DOHH2 (cell line): ENCODE results near the gene CACNA1B.
"Not testable (repeated sequence)": the region's sequence is repeated elsewhere in the genome, so short reads cannot be mapped to it uniquely, and the experiment has no call there.

Experiments
- H3F3A ChIP-seq: fragments of 200-600 bp; sonication (generic), shearing (Covaris generic); 2 replicates; pipeline ENCODE4 v1.6.0; 2016; ENCODE audit warnings: antibody characterized with exemption, mild to moderate bottlenecking; ENCODE audit not compliant: control insufficient read depth, insufficient read depth
- H3K27ac ChIP-seq: fragments of 200-600 bp; sonication (generic); 2 replicates; pipeline ENCODE4 v1.5.1; 2014; ENCODE audit warnings: low read depth, mild to moderate bottlenecking, low read length, moderate library complexity
- H3K27me3 ChIP-seq: fragments of 200-600 bp; sonication (generic); 2 replicates; pipeline ENCODE4 v1.6.1; 2014; ENCODE audit warnings: mild to moderate bottlenecking, low read length, mixed read lengths; ENCODE audit not compliant: control insufficient read depth
- H3K36me3 ChIP-seq: fragments of 200-600 bp; sonication (generic); 2 replicates; pipeline ENCODE4 v1.6.1; 2014; ENCODE audit warnings: mild to moderate bottlenecking, low read length, moderate library complexity, mixed read lengths; ENCODE audit not compliant: control insufficient read depth
- H3K4me1 ChIP-seq: fragments of 200-600 bp; sonication (generic); 2 replicates; pipeline ENCODE4 v1.6.1; 2014; ENCODE audit warnings: mild to moderate bottlenecking, low read length, mixed read lengths; ENCODE audit not compliant: control insufficient read depth
- H3K4me2 ChIP-seq: fragments of 200-600 bp; sonication (generic); 2 replicates; pipeline ENCODE4 v1.6.0; 2014; ENCODE audit warnings: mild to moderate bottlenecking, low read length, moderate library complexity
- H3K4me3 ChIP-seq: fragments of 200-600 bp; sonication (generic); 2 replicates; pipeline ENCODE4 v1.5.1; 2014; ENCODE audit warnings: mild to moderate bottlenecking, low read length, mixed read lengths
- H3K79me2 ChIP-seq: fragments of 200-600 bp; sonication (generic); 2 replicates; pipeline ENCODE4 v1.6.1; 2014; ENCODE audit warnings: mild to moderate bottlenecking, low read length, mixed read lengths; ENCODE audit not compliant: control insufficient read depth
- H3K9me2 ChIP-seq: fragments of 200-600 bp; sonication (generic); replicated peaks from 2 replicates; pipeline ENCODE4 v1.6.1; 2014; ENCODE audit warnings: mild to moderate bottlenecking, low read length, mixed read lengths; ENCODE audit not compliant: control insufficient read depth
- H3K9me3 ChIP-seq: fragments of 200-600 bp; sonication (generic); 2 replicates; pipeline ENCODE4 v1.6.1; 2014; ENCODE audit warnings: antibody characterized with exemption, low read length, mixed read lengths; ENCODE audit not compliant: control insufficient read depth, insufficient read depth
- H4K20me1 ChIP-seq: fragments of 200-600 bp; sonication (generic); 2 replicates; pipeline ENCODE4 v1.6.0; 2014; ENCODE audit warnings: low read depth, mild to moderate bottlenecking, antibody characterized with exemption, low read length, moderate library complexity; ENCODE audit not compliant: control insufficient read depth, insufficient read depth
- EZH2phosphoT487 ChIP-seq: fragments of 200-600 bp; sonication (generic); IDR thresholded peaks from 2 replicates; pipeline ENCODE4 v1.6.1; 2017; ENCODE audit warnings: borderline replicate concordance, mild to moderate bottlenecking, antibody characterized with exemption, low read length, moderate library complexity, mixed read lengths
- TF ChIP-seq, protein P1 (sequence below): fragments of 200-600 bp; sonication (generic); IDR thresholded peaks from one replicate; pipeline ENCODE4 v1.5.1; 2014; ENCODE audit warnings: antibody characterized with exemption, mild to moderate bottlenecking, low read depth, low read length; ENCODE audit not compliant: poor library complexity, severe bottlenecking

CACNA1B gene

DNA sequence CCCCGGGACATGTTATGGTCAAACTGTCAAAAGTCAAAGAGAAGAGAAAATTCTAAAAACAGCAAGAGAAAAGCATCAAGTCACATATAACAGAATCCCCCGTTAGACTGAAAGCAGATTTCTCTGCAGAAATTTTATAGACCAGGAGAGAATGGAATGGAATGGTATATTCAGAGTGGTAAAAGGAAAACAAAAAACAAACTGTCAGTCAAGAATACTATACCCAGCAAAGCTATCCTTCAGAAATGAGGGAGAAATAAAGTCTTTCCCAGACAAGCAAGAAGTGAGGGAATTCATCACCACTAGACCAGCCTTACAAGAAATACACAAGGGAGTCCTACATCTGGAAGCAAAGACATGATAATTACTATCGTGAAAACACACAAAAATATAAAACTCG, 208.0 kb downstream of the CACNA1B start:
- peaks cover 12% of the 10 kb centered on the region for H3K9me3 ChIP-seq

DNA sequence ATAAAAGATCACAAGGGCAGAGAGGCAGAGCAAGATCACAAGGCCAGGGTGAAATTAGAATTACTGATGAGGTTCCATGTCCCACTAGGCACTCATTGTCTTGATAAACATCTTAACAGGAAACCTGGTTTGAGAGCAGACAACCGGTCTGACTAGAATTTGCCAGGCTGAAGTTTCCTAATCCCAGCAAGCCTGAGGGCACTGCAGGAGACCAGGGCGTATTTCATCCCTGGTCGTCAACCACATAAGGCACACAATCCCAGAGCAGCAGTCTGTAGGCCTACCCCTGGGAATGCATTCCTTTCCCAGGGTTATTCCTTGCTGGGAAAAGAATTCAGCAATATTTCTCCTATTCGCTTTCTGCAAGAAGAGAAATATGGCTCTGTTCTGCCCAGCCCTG, 214.5 kb downstream of the CACNA1B start:
- H3K79me2 ChIP-seq = not testable (repeated sequence)

More for the DNA sequence above, 208.0 kb downstream of the CACNA1B start:
- Histone ChIP-seq H4K20me1 (no peaks in the 10 kb centered on the region), H3K4me2 (no peak overlapping the region), H3K27me3 (no peaks in the 10 kb centered on the region), H3K4me3 (no peak overlapping the region), H3F3A (no peaks in the 10 kb centered on the region), H3K36me3 (no peaks in the 10 kb centered on the region), H3K4me1 (no peaks in the 10 kb centered on the region), H3K79me2 (no peaks in the 10 kb centered on the region), H3K9me2 (no peaks in the 10 kb centered on the region), H3K27ac (no peak overlapping the region)
- no peak for TF ChIP-seq EZH2phosphoT487
- TF ChIP-seq, protein P1, sequence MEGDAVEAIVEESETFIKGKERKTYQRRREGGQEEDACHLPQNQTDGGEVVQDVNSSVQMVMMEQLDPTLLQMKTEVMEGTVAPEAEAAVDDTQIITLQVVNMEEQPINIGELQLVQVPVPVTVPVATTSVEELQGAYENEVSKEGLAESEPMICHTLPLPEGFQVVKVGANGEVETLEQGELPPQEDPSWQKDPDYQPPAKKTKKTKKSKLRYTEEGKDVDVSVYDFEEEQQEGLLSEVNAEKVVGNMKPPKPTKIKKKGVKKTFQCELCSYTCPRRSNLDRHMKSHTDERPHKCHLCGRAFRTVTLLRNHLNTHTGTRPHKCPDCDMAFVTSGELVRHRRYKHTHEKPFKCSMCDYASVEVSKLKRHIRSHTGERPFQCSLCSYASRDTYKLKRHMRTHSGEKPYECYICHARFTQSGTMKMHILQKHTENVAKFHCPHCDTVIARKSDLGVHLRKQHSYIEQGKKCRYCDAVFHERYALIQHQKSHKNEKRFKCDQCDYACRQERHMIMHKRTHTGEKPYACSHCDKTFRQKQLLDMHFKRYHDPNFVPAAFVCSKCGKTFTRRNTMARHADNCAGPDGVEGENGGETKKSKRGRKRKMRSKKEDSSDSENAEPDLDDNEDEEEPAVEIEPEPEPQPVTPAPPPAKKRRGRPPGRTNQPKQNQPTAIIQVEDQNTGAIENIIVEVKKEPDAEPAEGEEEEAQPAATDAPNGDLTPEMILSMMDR = no peak

DNA sequence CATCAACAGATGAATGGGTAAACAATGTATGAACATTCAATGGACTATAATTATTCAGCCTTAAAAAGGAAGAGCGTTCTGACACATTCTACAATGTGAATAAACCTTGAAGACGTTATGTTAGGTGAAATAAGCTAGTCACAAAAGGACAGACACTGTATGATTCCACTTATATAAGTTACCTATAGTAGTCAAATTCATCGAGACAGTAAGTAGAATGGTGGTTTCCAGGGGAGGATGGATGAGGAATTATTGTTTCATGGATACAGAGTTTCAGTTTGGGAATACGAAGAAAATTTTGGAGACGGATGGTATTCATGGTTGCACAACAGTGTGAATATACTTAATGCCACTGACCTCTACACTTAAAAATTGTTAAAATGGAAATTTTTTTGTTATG, 216.4 kb downstream of the CACNA1B start:
- Histone ChIP-seq H3K27ac (no peak overlapping the region), H3K9me2 (no peaks in the 10 kb centered on the region), H3K4me3 (no peak overlapping the region), H3K4me1 (no peaks in the 10 kb centered on the region), H4K20me1 (no peaks in the 10 kb centered on the region), H3F3A (no peaks in the 10 kb centered on the region), H3K79me2 (no peaks in the 10 kb centered on the region), H3K4me2 (no peak overlapping the region), H3K9me3 (no peaks in the 10 kb centered on the region), H3K27me3 (no peaks in the 10 kb centered on the region), H3K36me3 (no peaks in the 10 kb centered on the region)
- TF ChIP-seq EZH2phosphoT487 = no peak
- TF ChIP-seq, protein P1 = no peak

More for the DNA sequence above, 214.5 kb downstream of the CACNA1B start:
- H3K9me3 ChIP-seq, H3K4me2 ChIP-seq, H3K4me1 ChIP-seq, H3K27ac ChIP-seq, H3K27me3 ChIP-seq, H3K9me2 ChIP-seq, H3K4me3 ChIP-seq, H3F3A ChIP-seq, H3K36me3 ChIP-seq, H4K20me1 ChIP-seq: not testable (repeated sequence)

DNA sequence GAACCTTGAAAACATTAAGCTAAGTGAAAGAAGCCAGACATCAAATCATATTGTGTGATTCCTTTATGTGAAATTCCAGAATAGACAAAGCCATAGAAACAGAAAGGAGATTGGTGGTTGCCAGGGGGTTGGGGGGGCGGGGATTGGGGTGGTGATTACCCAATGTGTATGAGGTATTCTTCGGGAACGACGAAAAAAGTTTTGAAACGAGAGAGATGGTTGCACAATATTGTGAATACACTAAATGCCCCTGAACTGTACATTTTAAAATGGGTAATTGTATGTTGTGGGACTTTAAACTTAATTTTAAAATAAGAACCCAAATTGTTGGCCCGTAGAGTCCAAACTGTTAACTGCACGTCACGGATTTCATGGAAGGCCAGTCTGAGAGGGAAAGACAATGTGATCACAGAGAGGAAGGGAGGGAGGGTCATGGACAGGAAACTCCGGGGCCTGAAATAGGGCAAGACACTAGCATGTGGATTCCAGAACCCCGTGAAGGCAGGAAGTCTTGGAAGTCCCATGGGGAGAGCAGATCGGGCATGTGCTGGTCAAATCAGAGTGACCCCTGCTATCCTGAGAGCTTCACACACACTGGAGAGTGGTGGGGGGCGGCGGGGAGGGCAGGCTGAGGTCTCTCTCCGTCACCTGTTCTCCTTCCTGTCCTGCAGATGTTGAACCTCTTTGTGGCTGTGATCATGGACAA, 218.4 kb downstream of the CACNA1B start:
- Histone ChIP-seq H3K36me3 (no peaks in the 10 kb centered on the region), H4K20me1 (no peaks in the 10 kb centered on the region)

More for the DNA sequence above, 218.4 kb downstream of the CACNA1B start:
- H3K79me2 ChIP-seq = no peaks in the 10 kb centered on the region
- H3K9me2 ChIP-seq = no peaks in the 10 kb centered on the region
- no peaks in the 10 kb centered on the region for H3K4me1 ChIP-seq
- no peaks in the 10 kb centered on the region for H3F3A ChIP-seq
- no peaks in the 10 kb centered on the region for H3K9me3 ChIP-seq
- no peak for TF ChIP-seq EZH2phosphoT487
- TF ChIP-seq, protein P1 = no peak
- no peak overlapping the region for H3K4me2 ChIP-seq
- no peak overlapping the region for H3K27ac ChIP-seq
- no peaks in the 10 kb centered on the region for H3K27me3 ChIP-seq
- no peak overlapping the region for H3K4me3 ChIP-seq
